Measurements from ENCODE around the gene NAA10. TPM values are rescaled to one million over a fixed set of nuclear protein-coding genes. Genes with fewer than 3 reads are reported as not detected.

Gene NAA10
- total RNA-seq, 2 donors from 2014 or later: 76.7 to 94.1 TPM

GRCh38 chrX:153961292-153961691 lies 26.5 kb upstream of the NAA10 start:
- Mint-ChIP-seq H3K36me3 (ENCODE audit: insufficient read depth in 2 of 2) (peaks cover 2 to 16% of the 10 kb centered on the region in 2 donors), H3K4me1 (ENCODE audit: low read depth) (peaks cover 13% of the 10 kb centered on the region), H3K4me3 (no peak overlapping the region), H3K27ac (no peak overlapping the region), H3K27me3 (ENCODE audit: low read depth) (no peaks in the 10 kb centered on the region), H3K9me3 (no peaks in the 10 kb centered on the region)
- DNase-seq (no peak), ATAC-seq (replicated peaks in 1 of 2) (no peak)

- DNase-seq (no peak), ATAC-seq (replicated peaks in 1 of 2) (no peak)
- no peaks in the 10 kb centered on the region for H3K9me3 Mint-ChIP-seq
- peaks cover 7% of the 10 kb centered on the region for H3K4me1 Mint-ChIP-seq (ENCODE audit: low read depth)
- no peak overlapping the region for H3K4me3 Mint-ChIP-seq
- no peaks in the 10 kb centered on the region for H3K27me3 Mint-ChIP-seq (ENCODE audit: low read depth)
- H3K27ac Mint-ChIP-seq: no peak overlapping the region
- H3K36me3 Mint-ChIP-seq (ENCODE audit: insufficient read depth in 2 of 2): peaks cover 2 to 14% of the 10 kb centered on the region in 2 donors
Observed at GRCh38 chrX:153960786-153961185, 25.9 kb upstream of the NAA10 start.

GRCh38 chrX:153960077-153960476 lies 25.2 kb upstream of the NAA10 start:
- Mint-ChIP-seq H3K4me3 (no peak overlapping the region), H3K27ac (no peak overlapping the region), H3K4me1 (ENCODE audit: low read depth) (peaks cover 3% of the 10 kb centered on the region), H3K9me3 (no peaks in the 10 kb centered on the region), H3K27me3 (ENCODE audit: low read depth) (no peaks in the 10 kb centered on the region), H3K36me3 (ENCODE audit: insufficient read depth in 2 of 2) (peaks cover 2 to 14% of the 10 kb centered on the region in 2 donors)
- DNase-seq (no peak), ATAC-seq (replicated peaks in 1 of 2) (no peak)

GRCh38 chrX:153959649-153960048 lies 24.8 kb upstream of the NAA10 start:
- Mint-ChIP-seq H3K36me3 (ENCODE audit: insufficient read depth in 2 of 2) (peaks cover 2 to 14% of the 10 kb centered on the region in 2 donors), H3K9me3 (no peaks in the 10 kb centered on the region), H3K4me3 (no peak overlapping the region), H3K27me3 (ENCODE audit: low read depth) (no peaks in the 10 kb centered on the region), H3K27ac (no peak overlapping the region), H3K4me1 (ENCODE audit: low read depth) (no peaks in the 10 kb centered on the region)
- DNase-seq (no peak), ATAC-seq (replicated peaks in 1 of 2) (no peak)

GRCh38 chrX:153958605-153959004 lies 23.8 kb upstream of the NAA10 start:
- ATAC-seq (replicated peaks in 1 of 2) (no peak), DNase-seq (no peak)
- no peak overlapping the region for H3K4me3 Mint-ChIP-seq
- peaks cover 2 to 18% of the 10 kb centered on the region in 2 donors for H3K36me3 Mint-ChIP-seq (ENCODE audit: insufficient read depth in 2 of 2)
- no peaks in the 10 kb centered on the region for H3K4me1 Mint-ChIP-seq (ENCODE audit: low read depth)
- no peaks in the 10 kb centered on the region for H3K27me3 Mint-ChIP-seq (ENCODE audit: low read depth)
- no peak overlapping the region for H3K27ac Mint-ChIP-seq
- no peaks in the 10 kb centered on the region for H3K9me3 Mint-ChIP-seq

GRCh38 chrX:153957224-153957623 lies 22.4 kb upstream of the NAA10 start:
- Mint-ChIP-seq H3K36me3 (ENCODE audit: insufficient read depth in 2 of 2) (peaks cover 2 to 23% of the 10 kb centered on the region in 2 donors), H3K27ac (no peak overlapping the region), H3K4me3 (no peak overlapping the region), H3K4me1 (ENCODE audit: low read depth) (no peaks in the 10 kb centered on the region), H3K27me3 (ENCODE audit: low read depth) (no peaks in the 10 kb centered on the region), H3K9me3 (no peaks in the 10 kb centered on the region)
- ATAC-seq (replicated peaks in 1 of 2): no peak
- DNase-seq: no peak

- Mint-ChIP-seq H3K27ac (no peak overlapping the region), H3K36me3 (ENCODE audit: insufficient read depth in 2 of 2) (peaks cover 2 to 22% of the 10 kb centered on the region in 2 donors), H3K4me3 (no peak overlapping the region), H3K4me1 (ENCODE audit: low read depth) (no peaks in the 10 kb centered on the region), H3K27me3 (ENCODE audit: low read depth) (no peaks in the 10 kb centered on the region), H3K9me3 (no peaks in the 10 kb centered on the region)
- ATAC-seq (replicated peaks in 1 of 2) (no peak), DNase-seq (no peak)
Observed at GRCh38 chrX:153956044-153956907, 21.4 kb upstream of the NAA10 start.

- H3K27ac Mint-ChIP-seq: no peak overlapping the region
- no peak overlapping the region for H3K4me3 Mint-ChIP-seq
Observed at GRCh38 chrX:153955228-153955732, 20.4 kb upstream of the NAA10 start.

GRCh38 chrX:153954558-153955227 lies 19.9 kb upstream of the NAA10 start:
- Mint-ChIP-seq H3K27me3 (ENCODE audit: low read depth) (no peaks in the 10 kb centered on the region), H3K4me3 (no peak overlapping the region), H3K9me3 (no peaks in the 10 kb centered on the region), H3K36me3 (ENCODE audit: insufficient read depth in 2 of 2) (peaks cover 2 to 18% of the 10 kb centered on the region in 2 donors), H3K27ac (no peak overlapping the region), H3K4me1 (ENCODE audit: low read depth) (no peaks in the 10 kb centered on the region)
- ATAC-seq (replicated peaks in 1 of 2): no peak
- DNase-seq: no peak

More at GRCh38 chrX:153955228-153955732, 20.4 kb upstream of the NAA10 start:
- Mint-ChIP-seq H3K4me1 (ENCODE audit: low read depth) (no peaks in the 10 kb centered on the region), H3K27me3 (ENCODE audit: low read depth) (no peaks in the 10 kb centered on the region), H3K36me3 (ENCODE audit: insufficient read depth in 2 of 2) (peaks cover 2 to 18% of the 10 kb centered on the region in 2 donors), H3K9me3 (no peaks in the 10 kb centered on the region)
- DNase-seq: no peak
- ATAC-seq (replicated peaks in 1 of 2): no peak

- Mint-ChIP-seq H3K27me3 (ENCODE audit: low read depth) (no peaks in the 10 kb centered on the region), H3K27ac (no peak overlapping the region)
Observed at GRCh38 chrX:153953892-153954557, 19.2 kb upstream of the NAA10 start.

GRCh38 chrX:153953342-153953830 lies 18.5 kb upstream of the NAA10 start:
- H3K4me3 Mint-ChIP-seq: no peak overlapping the region
- no peak overlapping the region for H3K27ac Mint-ChIP-seq
- no peaks in the 10 kb centered on the region for H3K9me3 Mint-ChIP-seq
- peaks cover 2 to 18% of the 10 kb centered on the region in 2 donors for H3K36me3 Mint-ChIP-seq (ENCODE audit: insufficient read depth in 2 of 2)
- peak; percentile 83 to 84 for DNase-seq
- peak; percentile 72 to 77 for ATAC-seq (replicated peaks in 1 of 2)
- H3K4me1 Mint-ChIP-seq (ENCODE audit: low read depth): peaks cover 10% of the 10 kb centered on the region
- no peaks in the 10 kb centered on the region for H3K27me3 Mint-ChIP-seq (ENCODE audit: low read depth)

More at GRCh38 chrX:153953892-153954557, 19.2 kb upstream of the NAA10 start:
- H3K36me3 Mint-ChIP-seq (ENCODE audit: insufficient read depth in 2 of 2): peaks cover 2 to 18% of the 10 kb centered on the region in 2 donors
- no peaks in the 10 kb centered on the region for H3K9me3 Mint-ChIP-seq
- no peak overlapping the region for H3K4me3 Mint-ChIP-seq
- DNase-seq: no peak
- no peak for ATAC-seq (replicated peaks in 1 of 2)
- H3K4me1 Mint-ChIP-seq (ENCODE audit: low read depth): peaks cover 5% of the 10 kb centered on the region

- ATAC-seq (replicated peaks in 1 of 2) (no peak), DNase-seq (no peak)
- Mint-ChIP-seq H3K27me3 (ENCODE audit: low read depth) (no peaks in the 10 kb centered on the region), H3K9me3 (no peaks in the 10 kb centered on the region), H3K4me3 (no peak overlapping the region), H3K27ac (peak overlapping the region; percentile 57), H3K36me3 (ENCODE audit: insufficient read depth in 2 of 2) (peaks cover 2 to 18% of the 10 kb centered on the region in 2 donors), H3K4me1 (ENCODE audit: low read depth) (peaks cover 17% of the 10 kb centered on the region)
Observed at GRCh38 chrX:153952373-153953026, 17.7 kb upstream of the NAA10 start.
